Trophoblast cell (in vitro differentiated cells and primary cell): ENCODE results near the gene GAK.
A peak's percentile ranks its signal among the peaks of the same experiment; 100 is the strongest.

Experiments
- DNase-seq, 2 donors: peaks; one replicate each; pipeline ENCODE4 v3.0.0-alpha.2; 2016
- H2AFZ ChIP-seq: 2 replicates; pipeline ENCODE4 v1.6.1; 2013; ENCODE audit warnings: low read length, moderate library complexity, mild to moderate bottlenecking; ENCODE audit not compliant: insufficient read depth, poor library complexity
- H2AK5ac ChIP-seq: 2 replicates; pipeline ENCODE4 v1.6.1; 2013; ENCODE audit warnings: mild to moderate bottlenecking, low read length
- H2BK120ac ChIP-seq: 2 replicates; pipeline ENCODE4 v1.6.1; 2013; ENCODE audit warnings: low read length, mild to moderate bottlenecking, moderate library complexity; ENCODE audit not compliant: insufficient read depth, poor library complexity
- H2BK12ac ChIP-seq: 2 replicates; pipeline ENCODE4 v1.6.1; 2013; ENCODE audit warnings: mild to moderate bottlenecking, low read length, moderate library complexity
- H2BK5ac ChIP-seq: 2 replicates; pipeline ENCODE4 v1.6.1; 2013; ENCODE audit warnings: low read length, low read depth, moderate library complexity, mild to moderate bottlenecking; ENCODE audit not compliant: poor library complexity
- H3K14ac ChIP-seq: 2 replicates; pipeline ENCODE4 v1.6.1; 2013; ENCODE audit warnings: mild to moderate bottlenecking, low read length
- H3K18ac ChIP-seq: 2 replicates; pipeline ENCODE4 v1.6.1; 2013; ENCODE audit warnings: mild to moderate bottlenecking, low read length
- H3K23ac ChIP-seq: 2 replicates; pipeline ENCODE4 v1.6.1; 2013; ENCODE audit warnings: low read length
- H3K27ac ChIP-seq: 2 replicates; pipeline ENCODE4 v1.5.1; 2013; ENCODE audit warnings: low read depth, mild to moderate bottlenecking, inconsistent platforms, low read length, moderate library complexity
- H3K27me3 ChIP-seq: 2 replicates; pipeline ENCODE4 v1.6.1; 2013; ENCODE audit warnings: inconsistent platforms, mild to moderate bottlenecking, low read length, moderate library complexity; ENCODE audit not compliant: insufficient read depth
- H3K36me3 ChIP-seq, 2 experiments: 1 replicate in 1 of 2; 2 replicates in 1 of 2; pipeline ENCODE4 v1.6.1; 2013; ENCODE audit warnings: low read length in 2 of 2, mild to moderate bottlenecking in 2 of 2, moderate library complexity in 1 of 2; ENCODE audit not compliant: insufficient read depth in 2 of 2, control insufficient read depth in 1 of 2
- H3K4ac ChIP-seq: 2 replicates; pipeline ENCODE4 v1.6.1; 2013; ENCODE audit warnings: low read depth, mild to moderate bottlenecking, low read length, moderate library complexity
- H3K4me1 ChIP-seq, 2 experiments: 1 replicate in 1 of 2; 2 replicates in 1 of 2; pipeline ENCODE4 v1.6.1; 2013; ENCODE audit warnings: low read length in 2 of 2, mild to moderate bottlenecking in 2 of 2, moderate library complexity in 1 of 2; ENCODE audit not compliant: insufficient read depth in 2 of 2, control insufficient read depth in 1 of 2
- H3K4me2 ChIP-seq: 2 replicates; pipeline ENCODE4 v1.6.1; 2013; ENCODE audit warnings: inconsistent platforms, mild to moderate bottlenecking, low read length, moderate library complexity
- H3K4me3 ChIP-seq: 2 replicates; pipeline ENCODE4 v1.5.1; 2013; ENCODE audit warnings: mild to moderate bottlenecking, low read depth, low read length, inconsistent platforms
- H3K79me1 ChIP-seq: one replicate; pipeline ENCODE4 v1.6.1; 2013; ENCODE audit warnings: low read length
- H3K79me2 ChIP-seq: 2 replicates; pipeline ENCODE4 v1.6.1; 2013; ENCODE audit warnings: low read length, mild to moderate bottlenecking; ENCODE audit not compliant: control insufficient read depth, insufficient read depth, poor library complexity
- H3K9ac ChIP-seq: 2 replicates; pipeline ENCODE4 v1.6.1; 2013; ENCODE audit warnings: mild to moderate bottlenecking, low read length
- H3K9me3 ChIP-seq: 2 replicates; pipeline ENCODE4 v1.6.1; 2013; ENCODE audit warnings: low read depth, mild to moderate bottlenecking, control low read depth, inconsistent platforms, low read length; ENCODE audit not compliant: insufficient read depth
- H4K12ac ChIP-seq: 2 replicates; pipeline ENCODE4 v1.6.1; 2013; ENCODE audit warnings: low read depth, mild to moderate bottlenecking, low read length, moderate library complexity
- H4K8ac ChIP-seq: 2 replicates; pipeline ENCODE4 v1.6.1; 2013; ENCODE audit warnings: low read depth, mild to moderate bottlenecking, low read length, moderate library complexity
- H4K91ac ChIP-seq: one replicate; pipeline ENCODE4 v1.6.1; 2013; ENCODE audit warnings: low read depth, mild to moderate bottlenecking, low read length, moderate library complexity
- WGBS: extraction: QIAGEN DNeasy Blood & Tissue Kit; methylation state at CpG from one replicate; pipeline ENCODE4 v1.1.7; 2013; ENCODE audit warnings: missing lambda C conversion rate; ENCODE audit not compliant: insufficient read length, insufficient coverage; ENCODE audit errors: extremely low coverage; 5-methylcytosine and 5-hydroxymethylcytosine counted together

Gene GAK

DNA sequence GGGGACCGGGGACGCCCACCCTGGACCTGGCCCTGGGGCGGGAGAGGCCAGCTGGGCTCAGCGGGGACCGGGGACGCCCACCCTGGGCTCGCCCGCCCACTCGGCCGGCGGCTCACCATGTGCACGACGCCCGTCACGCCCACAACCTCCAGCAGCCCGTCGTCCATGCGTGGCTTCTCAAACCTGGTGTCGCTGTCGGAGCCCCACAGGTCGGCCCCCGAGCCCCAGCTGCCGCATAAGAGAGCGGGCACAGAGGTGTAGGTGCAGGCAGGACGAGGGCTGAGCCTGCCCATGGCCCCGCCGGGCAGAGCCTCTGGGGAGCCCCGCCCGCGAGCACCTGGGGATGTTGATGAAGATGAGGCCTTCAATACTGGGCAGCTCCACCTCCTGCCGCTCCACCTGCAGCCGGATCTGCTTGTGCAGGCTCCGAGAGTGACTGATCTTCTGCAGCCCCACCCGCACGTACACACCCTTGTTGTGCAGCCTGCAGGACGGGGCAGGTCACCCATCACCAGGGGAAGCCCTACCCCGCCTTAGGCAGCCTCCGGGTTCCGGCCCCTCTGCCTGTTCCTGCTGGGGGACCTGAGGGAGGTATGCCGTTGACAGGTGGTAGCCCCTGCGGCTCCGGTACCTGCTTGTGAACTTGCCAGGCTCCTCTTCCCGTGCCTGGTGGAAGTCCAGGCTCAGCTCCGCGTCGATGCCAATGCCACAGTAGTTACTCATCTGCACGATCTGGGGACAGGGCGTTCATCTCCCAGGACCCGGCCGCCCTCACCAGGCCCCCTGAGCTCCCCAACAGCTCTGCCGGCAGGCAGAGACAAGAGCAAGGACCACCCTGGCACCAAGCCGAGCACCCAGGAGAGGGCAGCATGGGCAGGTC is 29.5 kb upstream of the GAK start:
- Histone ChIP-seq H2AK5ac (no peak overlapping the region), H3K36me3 (peaks cover 13 to 30% of the 10 kb centered on the region in 2 experiments), H3K9ac (no peak overlapping the region), H3K79me1 (no peaks in the 10 kb centered on the region), H3K4ac (no peak overlapping the region), H3K27ac (no peak overlapping the region), H3K14ac (no peak overlapping the region), H2BK12ac (no peak overlapping the region), H3K27me3 (no peaks in the 10 kb centered on the region), H3K4me2 (no peak overlapping the region), H3K79me2 (no peaks in the 10 kb centered on the region), H4K12ac (no peak overlapping the region), H3K4me3 (peak overlapping the region; percentile 15), H2BK5ac (no peak overlapping the region), H2AFZ (no peak overlapping the region), H3K4me1 (no peaks in the 10 kb centered on the region), H4K8ac (no peak overlapping the region), H3K23ac (no peak overlapping the region), H3K18ac (no peak overlapping the region), H3K9me3 (peaks cover 2% of the 10 kb centered on the region), H2BK120ac (no peak overlapping the region), H4K91ac (no peak overlapping the region)
- WGBS, result no CpG with 5 or more reads among the region's 52 CpGs
- peak; percentile 14 to 41 for DNase-seq

DNA sequence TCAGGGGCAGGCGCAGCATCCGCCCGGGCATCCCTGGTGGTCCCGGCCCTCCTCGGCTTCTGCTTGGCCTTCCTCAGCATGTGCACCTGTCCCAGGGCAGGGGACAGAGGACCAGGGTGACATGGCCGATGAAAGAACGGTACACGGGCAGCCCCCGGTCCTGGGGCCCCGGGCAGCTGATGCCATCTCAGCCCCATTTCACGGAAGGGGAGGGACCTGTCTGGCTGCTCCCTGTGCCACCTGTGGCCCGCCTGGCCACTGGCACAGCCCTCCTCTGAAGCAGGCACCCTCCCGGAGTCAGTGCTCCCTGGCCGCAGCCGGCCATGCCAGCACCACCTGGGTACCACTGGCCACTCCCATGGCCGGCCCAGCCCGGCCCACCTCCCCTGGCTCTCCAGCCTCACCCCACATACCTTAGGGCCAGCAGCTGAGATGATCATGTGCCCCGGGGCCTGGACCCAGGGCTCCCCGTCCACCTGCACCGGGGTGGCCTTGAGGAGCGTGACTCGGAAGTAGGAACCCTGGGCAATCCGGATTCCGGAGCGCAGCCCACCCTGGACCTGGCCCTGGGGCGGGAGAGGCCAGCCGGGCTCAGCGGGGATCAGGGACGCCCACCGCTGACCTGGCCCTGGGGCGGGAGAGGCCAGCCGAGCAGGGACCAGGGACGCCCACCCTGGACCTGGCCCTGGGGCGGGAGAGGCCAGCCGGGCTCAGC is 28.7 kb upstream of the GAK start:
- H3K18ac ChIP-seq, result no peak overlapping the region
- H3K79me2 ChIP-seq, result no peaks in the 10 kb centered on the region
- H3K4ac ChIP-seq, result no peak overlapping the region
- no peak overlapping the region for H2BK5ac ChIP-seq
- H2AFZ ChIP-seq, result no peak overlapping the region
- no peak overlapping the region for H3K23ac ChIP-seq
- no peaks in the 10 kb centered on the region for H3K79me1 ChIP-seq
- DNase-seq, result no peak
- H3K27me3 ChIP-seq, result no peaks in the 10 kb centered on the region
- no CpG with 5 or more reads among the region's 35 CpGs for WGBS
- H3K4me3 ChIP-seq, result no peak overlapping the region
- H2AK5ac ChIP-seq, result no peak overlapping the region
- H4K91ac ChIP-seq, result no peak overlapping the region
- no peak overlapping the region for H3K9ac ChIP-seq
- no peak overlapping the region for H3K4me2 ChIP-seq
- no peak overlapping the region for H3K27ac ChIP-seq
- H3K9me3 ChIP-seq, result peaks cover 2% of the 10 kb centered on the region
- no peak overlapping the region for H2BK120ac ChIP-seq
- no peak overlapping the region for H2BK12ac ChIP-seq
- H3K4me1 ChIP-seq, result no peaks in the 10 kb centered on the region
- no peak overlapping the region for H4K12ac ChIP-seq
- peaks cover 9 to 28% of the 10 kb centered on the region in 2 experiments for H3K36me3 ChIP-seq
- no peak overlapping the region for H4K8ac ChIP-seq
- H3K14ac ChIP-seq, result no peak overlapping the region

DNA sequence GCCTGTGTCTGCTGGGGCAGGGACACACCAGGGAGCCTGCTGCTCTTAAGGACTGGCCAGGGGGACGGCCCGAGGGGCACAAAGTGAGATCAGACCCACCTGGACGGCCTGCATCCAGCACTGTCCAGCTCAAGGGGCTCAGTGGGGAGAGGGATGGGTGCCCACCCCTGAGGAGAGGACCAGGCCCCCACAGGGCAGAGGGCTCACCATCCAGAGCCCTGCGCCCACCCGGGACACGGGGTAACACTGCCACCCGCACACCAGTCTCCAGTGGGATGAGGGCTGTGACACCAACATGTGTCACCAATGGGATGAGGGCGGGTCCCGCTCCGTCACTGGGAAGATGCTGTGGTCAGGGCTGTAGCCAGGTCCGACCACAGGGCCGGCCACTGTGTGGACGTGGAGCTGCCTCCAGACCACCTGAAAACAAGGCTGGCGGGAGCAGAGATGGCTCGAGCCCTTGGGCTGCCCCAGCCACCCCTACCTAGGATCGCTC is 28.1 kb upstream of the GAK start:
- Histone ChIP-seq H2AFZ (no peak overlapping the region), H4K8ac (no peak overlapping the region), H2BK5ac (no peak overlapping the region), H3K9me3 (peaks cover 2% of the 10 kb centered on the region), H3K14ac (no peak overlapping the region), H3K23ac (no peak overlapping the region), H3K4me1 (no peaks in the 10 kb centered on the region), H2BK120ac (no peak overlapping the region), H4K91ac (no peak overlapping the region), H3K79me1 (no peaks in the 10 kb centered on the region), H3K27me3 (no peaks in the 10 kb centered on the region), H3K18ac (no peak overlapping the region), H2AK5ac (no peak overlapping the region), H3K9ac (no peak overlapping the region), H2BK12ac (no peak overlapping the region), H3K79me2 (no peaks in the 10 kb centered on the region), H3K36me3 (peaks cover 12 to 26% of the 10 kb centered on the region in 2 experiments), H3K27ac (no peak overlapping the region), H3K4me2 (no peak overlapping the region), H3K4me3 (no peak overlapping the region), H4K12ac (no peak overlapping the region), H3K4ac (no peak overlapping the region)
- no CpG with 5 or more reads among the region's 16 CpGs for WGBS
- no peak for DNase-seq

DNA sequence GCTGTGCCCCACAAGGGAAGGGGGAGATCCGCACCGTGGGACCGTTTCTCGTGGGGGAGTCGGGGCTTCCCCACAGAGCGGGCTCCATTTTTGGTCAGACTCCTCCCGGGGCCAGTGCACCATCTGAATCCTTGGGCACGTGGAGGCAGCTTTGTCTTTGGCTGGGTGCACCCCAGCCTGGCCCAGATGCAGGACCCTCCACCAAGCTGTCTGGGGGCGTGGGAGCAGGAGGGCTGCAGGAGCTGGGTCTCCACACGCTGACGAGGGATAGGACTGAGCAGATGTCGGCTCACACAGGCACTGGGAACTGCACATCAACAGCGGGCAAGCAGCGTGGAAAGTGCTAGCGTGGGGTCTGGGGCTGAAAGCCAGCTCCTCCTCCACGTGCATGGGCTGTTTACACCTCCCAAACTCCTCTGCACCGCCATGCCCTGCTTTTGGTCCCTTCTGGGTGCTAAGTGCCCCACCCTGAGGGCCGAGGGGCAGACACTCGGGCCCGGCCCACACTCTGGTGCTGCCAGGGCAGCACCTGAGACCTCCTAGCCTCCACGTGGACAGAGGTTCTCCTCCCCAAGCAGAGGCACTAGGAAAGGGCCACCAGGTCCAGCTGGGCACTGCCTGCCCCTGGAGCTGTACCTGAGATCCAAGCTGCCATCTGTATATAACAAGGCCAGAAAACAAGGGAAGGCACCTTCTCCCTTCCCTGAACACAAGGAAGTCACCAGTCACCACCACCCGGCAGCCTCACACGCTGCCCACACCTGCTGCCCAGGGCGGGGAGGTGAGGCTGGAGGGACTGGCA is 27.4 kb upstream of the GAK start:
- WGBS, result no CpG with 5 or more reads among the region's 24 CpGs
- H3K18ac ChIP-seq, result no peak overlapping the region
- no peaks in the 10 kb centered on the region for H3K4me1 ChIP-seq
- H3K4me2 ChIP-seq, result no peak overlapping the region
- H3K4me3 ChIP-seq, result no peak overlapping the region
- H3K79me1 ChIP-seq, result no peaks in the 10 kb centered on the region
- H3K27ac ChIP-seq, result no peak overlapping the region
- H2BK5ac ChIP-seq, result no peak overlapping the region
- H3K23ac ChIP-seq, result no peak overlapping the region
- H4K12ac ChIP-seq, result no peak overlapping the region
- no peak overlapping the region for H3K4ac ChIP-seq
- H3K9ac ChIP-seq, result no peak overlapping the region
- no peak overlapping the region for H2AFZ ChIP-seq
- no peaks in the 10 kb centered on the region for H3K79me2 ChIP-seq
- no peak overlapping the region for H2BK120ac ChIP-seq
- no peaks in the 10 kb centered on the region for H3K27me3 ChIP-seq
- H3K36me3 ChIP-seq, result peaks cover 13 to 21% of the 10 kb centered on the region in 2 experiments
- H4K91ac ChIP-seq, result no peak overlapping the region
- H2BK12ac ChIP-seq, result no peak overlapping the region
- H3K14ac ChIP-seq, result no peak overlapping the region
- no peak for DNase-seq
- H2AK5ac ChIP-seq, result no peak overlapping the region
- no peak overlapping the region for H4K8ac ChIP-seq
- H3K9me3 ChIP-seq, result peaks cover 2% of the 10 kb centered on the region
